ENCODE data around the gene QSOX2.

The QSOX2 gene

GRCh38 chr9:136203408-136204144 lies 42.0 kb downstream of the QSOX2 start:
- DNase-seq (ENCODE audit: low spot score): no peak

GRCh38 chr9:136202454-136203407 lies 42.9 kb downstream of the QSOX2 start:
- DNase-seq (ENCODE audit: low spot score): no peak

DNA sequence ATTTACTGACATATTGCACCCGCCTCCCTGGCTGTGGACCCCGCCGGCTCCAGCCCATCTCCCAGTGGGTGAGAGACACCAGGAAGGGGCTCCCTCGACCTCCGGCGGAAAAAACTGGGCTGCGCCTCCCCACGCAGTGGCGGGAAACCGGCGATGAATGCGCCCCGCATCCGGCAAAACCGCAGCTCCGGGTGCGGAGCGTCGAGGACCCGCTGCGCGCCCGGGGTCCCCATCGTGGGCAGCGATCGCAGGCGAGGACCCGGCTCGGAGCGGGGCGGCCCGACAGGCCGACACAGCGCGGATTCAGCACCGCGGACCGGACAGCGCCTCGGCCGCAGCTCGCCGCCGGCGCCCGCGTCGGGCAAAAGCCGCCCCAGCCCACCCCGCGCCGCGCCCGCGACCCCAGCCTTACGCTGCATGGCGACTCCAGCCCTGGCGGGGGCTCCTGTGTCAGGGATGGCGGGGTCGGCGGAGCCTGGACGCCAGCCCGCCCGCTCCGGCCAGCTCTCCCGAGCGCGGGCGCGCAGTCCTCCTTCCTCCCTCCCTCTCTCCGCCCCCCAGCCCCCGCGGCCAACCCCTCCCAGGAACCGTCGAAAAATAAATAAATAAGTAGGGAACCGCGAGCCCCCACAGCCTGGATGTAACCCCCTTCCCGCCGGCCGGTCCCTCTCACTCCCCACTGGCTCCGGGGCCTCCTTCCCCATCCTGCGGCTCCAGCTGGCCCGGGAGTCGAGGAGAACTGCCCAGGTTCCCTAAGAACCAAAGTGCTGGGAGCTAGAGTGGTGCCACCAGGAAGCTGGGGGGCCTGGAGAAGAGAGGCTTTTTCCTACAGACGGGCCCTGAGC lies 43.8 kb downstream of the QSOX2 start:
- no peak for DNase-seq (ENCODE audit: low spot score)

DNA sequence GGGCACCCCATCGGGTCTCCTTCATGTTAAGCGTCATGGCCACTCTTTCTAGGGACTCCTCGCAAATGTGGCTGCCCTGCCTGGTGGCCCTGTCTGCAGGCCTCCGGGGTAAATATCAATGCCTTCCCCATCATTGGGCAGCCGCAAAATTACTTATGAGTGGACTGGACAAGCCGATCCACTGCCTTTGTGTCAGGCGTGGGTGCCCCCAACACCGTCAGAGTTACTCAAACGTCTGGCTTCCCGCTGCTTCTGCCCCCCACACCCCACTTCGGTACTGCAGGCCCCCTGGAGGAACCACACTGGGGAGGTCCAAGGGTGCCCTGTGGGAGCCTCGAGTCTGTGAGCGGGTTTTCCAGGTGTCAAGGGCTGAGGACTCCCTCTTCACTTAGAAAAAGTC lies 44.4 kb downstream of the QSOX2 start:
- no peak for DNase-seq (ENCODE audit: low spot score)

DNA sequence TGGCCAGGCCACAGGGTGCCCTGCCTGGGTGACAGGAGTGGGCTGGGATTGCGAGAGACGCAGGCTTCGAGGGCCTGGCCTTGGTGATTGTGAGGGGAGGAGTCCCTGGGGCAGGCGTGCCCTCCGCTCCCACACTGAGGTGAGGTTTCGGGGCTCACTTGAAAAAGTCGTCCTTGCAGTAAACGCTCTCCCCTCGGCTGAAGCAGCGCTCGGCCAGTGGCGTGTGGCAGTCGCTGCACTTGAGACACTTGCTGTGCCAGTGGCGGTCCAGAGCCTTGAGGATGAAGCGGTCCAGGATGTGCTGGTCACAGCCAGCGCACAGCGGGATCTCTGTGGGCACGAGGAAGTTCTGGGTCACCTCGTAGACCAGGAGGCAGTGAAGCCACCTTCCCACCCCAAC lies 45.2 kb downstream of the QSOX2 start:
- no peak for DNase-seq (ENCODE audit: low spot score)

DNA sequence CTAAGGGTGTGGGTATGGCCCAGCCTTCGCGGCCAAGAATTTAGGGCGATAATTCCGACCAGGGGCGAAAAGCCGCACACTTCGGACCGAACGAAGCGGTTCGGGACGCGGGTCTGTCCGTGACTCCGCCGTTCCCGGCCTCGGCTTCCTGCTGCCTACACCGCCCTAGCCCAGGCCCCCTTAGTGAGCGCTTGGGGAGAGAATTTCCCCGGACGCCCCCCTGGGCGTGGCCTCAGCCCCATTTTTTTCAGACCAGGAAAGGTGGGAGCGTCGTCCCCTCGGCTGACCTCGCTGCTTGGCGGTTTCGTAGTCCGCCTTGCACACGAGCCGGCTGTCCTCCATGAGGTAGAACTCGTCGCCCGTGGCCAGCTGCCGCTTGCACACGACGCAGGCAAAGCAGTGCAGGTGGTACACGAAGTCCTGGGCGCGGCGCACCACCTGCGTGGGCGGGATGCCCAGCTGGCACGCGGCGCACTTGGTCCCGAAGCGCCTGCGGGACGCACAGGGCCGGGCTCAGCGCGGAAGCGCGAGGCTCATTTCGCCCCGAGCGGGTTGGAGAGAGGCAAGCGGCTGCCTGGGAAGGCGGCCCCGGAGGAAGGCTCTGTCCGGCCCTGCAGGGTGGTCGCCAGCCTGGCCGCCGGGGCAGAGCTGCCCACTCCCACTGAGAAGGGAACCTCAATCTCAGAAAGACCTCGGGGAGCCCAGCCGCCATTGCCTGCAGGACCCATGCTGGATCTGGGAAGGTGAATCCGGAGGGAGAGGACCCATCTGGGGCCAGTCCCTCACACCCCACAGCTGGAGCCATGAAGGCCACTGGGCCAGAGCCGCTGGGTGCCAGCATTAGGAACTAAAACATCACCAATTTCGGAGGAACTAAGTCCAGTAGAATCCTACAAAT lies 46.0 kb downstream of the QSOX2 start:
- no peak for DNase-seq (ENCODE audit: low spot score)

GRCh38 chr9:136198605-136199083 lies 47.0 kb downstream of the QSOX2 start:
- no peak for DNase-seq (ENCODE audit: low spot score)

GRCh38 chr9:136197930-136198604 lies 47.5 kb downstream of the QSOX2 start:
- no peak for DNase-seq (ENCODE audit: low spot score)

DNA sequence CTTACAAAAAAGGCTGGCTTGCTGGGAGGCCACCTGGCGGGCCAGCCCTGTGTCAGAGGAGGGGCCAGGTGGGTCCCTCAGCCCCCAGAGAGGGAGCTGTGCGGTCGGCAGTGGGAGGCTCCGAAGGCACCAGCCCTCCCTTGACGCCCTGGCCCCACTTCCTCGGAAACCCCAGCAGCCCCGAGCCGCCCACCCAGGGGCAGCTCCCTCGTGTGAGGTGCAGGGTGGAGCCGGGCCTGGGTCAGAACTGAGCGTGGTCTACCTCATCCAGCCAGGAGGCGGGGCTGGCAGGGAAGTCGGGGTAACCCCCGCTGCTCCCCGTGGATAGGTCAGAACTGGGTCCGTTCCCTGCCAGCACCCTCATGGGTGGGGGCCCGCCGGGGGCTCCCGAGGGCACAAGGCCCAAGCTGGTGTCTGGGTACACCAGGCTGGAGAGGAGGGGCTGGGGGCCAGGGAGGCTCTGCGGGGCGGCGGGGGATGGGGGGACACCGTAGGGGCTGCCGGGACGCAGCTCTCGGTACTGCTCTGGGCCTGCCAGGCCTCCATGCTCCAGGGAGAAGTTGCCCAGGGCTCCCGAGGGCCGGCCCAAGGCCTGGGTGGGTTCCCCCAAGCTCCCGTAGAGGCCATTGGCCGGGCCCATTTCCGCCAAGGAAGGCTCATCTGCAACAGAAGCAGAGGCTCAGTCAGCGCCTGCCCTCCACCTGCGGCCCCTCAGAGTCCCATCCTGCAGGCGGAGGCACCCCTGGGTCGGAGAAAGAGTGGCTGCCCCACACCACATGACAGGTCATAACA lies 48.3 kb downstream of the QSOX2 start:
- DNase-seq (ENCODE audit: low spot score): no peak

GRCh38 chr9:136196404-136197083 lies 49.1 kb downstream of the QSOX2 start:
- DNase-seq (ENCODE audit: low spot score): no peak

- DNase-seq (ENCODE audit: low spot score): no peak
These were observed 51.1 kb downstream of the QSOX2 start for GRCh38 chr9:136194540-136194939.

GRCh38 chr9:136193891-136194279 lies 51.7 kb downstream of the QSOX2 start:
- no peak for DNase-seq (ENCODE audit: low spot score)

GRCh38 chr9:136193127-136193890 lies 52.3 kb downstream of the QSOX2 start:
- DNase-seq (ENCODE audit: low spot score): no peak

- DNase-seq (ENCODE audit: low spot score): no peak
These were observed 53.1 kb downstream of the QSOX2 start for GRCh38 chr9:136192289-136193126.

GRCh38 chr9:136191960-136192286 lies 53.7 kb downstream of the QSOX2 start:
- no peak for DNase-seq (ENCODE audit: low spot score)

- DNase-seq (ENCODE audit: low spot score): no peak
These were observed 54.3 kb downstream of the QSOX2 start for GRCh38 chr9:136191099-136191959.

DNA sequence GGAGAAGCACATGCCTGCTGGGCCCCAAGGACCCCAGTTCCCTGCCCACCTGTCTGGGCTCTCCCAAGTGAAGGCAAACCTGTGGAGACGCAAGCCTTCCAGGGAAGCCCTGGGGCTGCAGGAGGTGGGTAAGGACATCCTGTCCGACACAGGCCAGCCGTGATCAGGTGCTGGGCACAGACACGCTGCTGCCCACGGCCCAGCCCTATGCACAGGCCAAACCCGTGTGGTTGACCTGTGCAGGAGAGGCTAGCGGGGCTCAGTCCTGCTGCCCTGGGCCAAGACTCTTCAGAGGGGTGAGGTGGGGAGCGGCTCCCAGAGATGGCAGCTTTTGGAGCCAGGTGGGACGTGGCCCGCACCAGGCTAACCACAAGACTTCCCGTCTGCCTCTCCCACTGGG lies 55.0 kb downstream of the QSOX2 start:
- no peak for DNase-seq (ENCODE audit: low spot score)
